SK-N-SH treated with all-trans-retinoic acid at 6 μM for 48 hours (cell line): Measurements from ENCODE around the gene SYNPO2.
"Not testable (repeated sequence)": the region's sequence is repeated elsewhere in the genome, so short reads cannot be mapped to it uniquely, and the experiment has no call there.

Experiments
- ATAC-seq: fragments of 200-7000 bp; cut with Tn5 transposase; 3 replicates; pipeline ENCODE4 v1.9.1; 2020; ENCODE audit warnings: mild to moderate bottlenecking, moderate library complexity
- ARNTL ChIP-seq: fragments of 450-650 bp; formaldehyde crosslinking; IDR thresholded peaks from 2 replicates; pipeline ENCODE4 v1.5.0; 2020; ENCODE audit warnings: low read depth, mild to moderate bottlenecking, moderate library complexity, borderline replicate concordance
- BACH2 ChIP-seq: fragments of 250-450 bp; sonication (Bioruptor Pico); IDR thresholded peaks from 2 replicates; pipeline ENCODE4 v1.9.0; 2021; ENCODE audit warnings: mild to moderate bottlenecking, borderline replicate concordance
- CREB5 ChIP-seq: fragments of 250-450 bp; sonication (Bioruptor Pico); IDR thresholded peaks from 2 replicates; pipeline ENCODE4 v1.5.1; 2020; ENCODE audit warnings: low read depth, mild to moderate bottlenecking, moderate library complexity
- CSDC2 ChIP-seq: fragments of 250-450 bp; sonication (Bioruptor Pico); IDR thresholded peaks from 2 replicates; pipeline ENCODE4 v1.5.0; 2020; ENCODE audit warnings: mild to moderate bottlenecking, moderate library complexity
- CSRNP3 ChIP-seq: fragments of 250-450 bp; sonication (Bioruptor Pico); IDR thresholded peaks from 2 replicates; pipeline ENCODE4 v1.5.1; 2021; ENCODE audit warnings: mild to moderate bottlenecking, moderate library complexity
- GLIS3 ChIP-seq: fragments of 250-450 bp; sonication (Bioruptor Pico); IDR thresholded peaks from 2 replicates; pipeline ENCODE4 v1.5.0; 2020; ENCODE audit warnings: mild to moderate bottlenecking, moderate library complexity
- ISL1 ChIP-seq: fragments of 250-450 bp; sonication (Bioruptor Pico); IDR thresholded peaks from 2 replicates; pipeline ENCODE4 v2.1.2; 2022; ENCODE audit warnings: mild to moderate bottlenecking, moderate library complexity
- PATZ1 ChIP-seq: fragments of 250-450 bp; sonication (Bioruptor Pico); IDR thresholded peaks from 2 replicates; pipeline ENCODE4 v1.8.0; 2020; ENCODE audit warnings: mild to moderate bottlenecking, moderate library complexity, borderline replicate concordance
- POU6F1 ChIP-seq: fragments of 250-450 bp; sonication (Bioruptor Pico); IDR thresholded peaks from 2 replicates; pipeline ENCODE4 v1.8.0; 2021; ENCODE audit warnings: low read depth, mild to moderate bottlenecking, moderate library complexity, borderline replicate concordance
- PPARA ChIP-seq: fragments of 250-450 bp; sonication (Bioruptor Pico); IDR thresholded peaks from 2 replicates; pipeline ENCODE4 v1.5.0; 2020; ENCODE audit warnings: mild to moderate bottlenecking, borderline replicate concordance
- RARB ChIP-seq: fragments of 250-450 bp; sonication (Bioruptor Pico); IDR thresholded peaks from 2 replicates; pipeline ENCODE4 v1.8.0; 2021; ENCODE audit warnings: mild to moderate bottlenecking, moderate library complexity
- SNAI2 ChIP-seq: fragments of 250-450 bp; sonication (Bioruptor Pico); IDR thresholded peaks from 2 replicates; pipeline ENCODE4 v1.5.0; 2020; ENCODE audit warnings: mild to moderate bottlenecking, moderate library complexity
- TCF4 ChIP-seq: fragments of 250-450 bp; sonication (Bioruptor Pico); IDR thresholded peaks from 2 replicates; pipeline ENCODE4 v1.8.0; 2021; ENCODE audit warnings: mild to moderate bottlenecking, moderate library complexity, borderline replicate concordance
- TOX ChIP-seq: fragments of 250-450 bp; sonication (Bioruptor Pico); IDR thresholded peaks from 2 replicates; pipeline ENCODE4 v1.8.0; 2021; ENCODE audit warnings: mild to moderate bottlenecking, moderate library complexity, borderline replicate concordance
- TSHZ2 ChIP-seq: fragments of 250-450 bp; sonication (Bioruptor Pico); IDR thresholded peaks from 2 replicates; pipeline ENCODE4 v1.5.0; 2020; ENCODE audit warnings: mild to moderate bottlenecking, moderate library complexity
- ZC3H10 ChIP-seq: fragments of 250-450 bp; sonication (Bioruptor Pico); IDR thresholded peaks from 2 replicates; pipeline ENCODE4 v1.5.1; 2021; ENCODE audit warnings: mild to moderate bottlenecking, moderate library complexity
- ZFP3 ChIP-seq: fragments of 250-450 bp; sonication (Bioruptor Pico); IDR thresholded peaks from 2 replicates; pipeline ENCODE4 v1.5.0; 2020; ENCODE audit warnings: mild to moderate bottlenecking, moderate library complexity
- ZFP30 ChIP-seq: fragments of 450-650 bp; formaldehyde crosslinking; IDR thresholded peaks from 2 replicates; pipeline ENCODE4 v1.5.0; 2022; ENCODE audit warnings: mild to moderate bottlenecking, moderate library complexity
- ZNF565 ChIP-seq: fragments of 450-650 bp; formaldehyde crosslinking; conservative IDR thresholded peaks from 2 replicates; pipeline ENCODE4 v1.5.0; 2020; ENCODE audit warnings: low read depth, mild to moderate bottlenecking, moderate library complexity
- ZNF8 ChIP-seq: fragments of 450-650 bp; formaldehyde crosslinking; IDR thresholded peaks from 2 replicates; pipeline ENCODE4 v1.5.0; 2020; ENCODE audit warnings: mild to moderate bottlenecking, moderate library complexity

Gene SYNPO2

GRCh38 chr4:119041951-119042560, 153.4 kb downstream of the SYNPO2 start:
- TF ChIP-seq ISL1 (peak; percentile 77), CSDC2 (no peak)
- TF ChIP-seq, all 23 proteins: peak for 1
- ATAC-seq: peak; percentile 76

- TF ChIP-seq BACH2 (CRISPR knock-in tag): no peak
- TF ChIP-seq ZFP30 (CRISPR knock-in tag): no peak
- no peak for TF ChIP-seq CSRNP3
- no peak for TF ChIP-seq ZNF8 (CRISPR knock-in tag)
- no peak for TF ChIP-seq RARB (CRISPR knock-in tag)
- TF ChIP-seq ISL1: no peak
- TF ChIP-seq GLIS3 (CRISPR knock-in tag): no peak
- TF ChIP-seq SNAI2: no peak
- no peak for ATAC-seq
Measured at GRCh38 chr4:119046263-119046662, 157.6 kb downstream of the SYNPO2 start.

GRCh38 chr4:119047059-119047458, 158.4 kb downstream of the SYNPO2 start:
- ATAC-seq: not testable (repeated sequence)

- TF ChIP-seq ZNF565 (CRISPR knock-in tag): no peak
- no peak for TF ChIP-seq ISL1
- TF ChIP-seq CREB5 (CRISPR knock-in tag): no peak
- TF ChIP-seq POU6F1 (CRISPR knock-in tag): no peak
- no peak for TF ChIP-seq CSDC2
- no peak for TF ChIP-seq RARB (CRISPR knock-in tag)
- no peak for TF ChIP-seq PPARA
- TF ChIP-seq CSRNP3: no peak
- no peak for TF ChIP-seq BACH2 (CRISPR knock-in tag)
- no peak for TF ChIP-seq ARNTL (CRISPR knock-in tag)
- TF ChIP-seq PATZ1 (CRISPR knock-in tag): no peak
- no peak for TF ChIP-seq ZC3H10 (CRISPR knock-in tag)
- no peak for ATAC-seq
Measured at GRCh38 chr4:119048446-119048845, 159.8 kb downstream of the SYNPO2 start.

GRCh38 chr4:119049342-119049741, 160.7 kb downstream of the SYNPO2 start:
- no peak for ATAC-seq

More at GRCh38 chr4:119049342-119049741, 160.7 kb downstream of the SYNPO2 start:
- TF ChIP-seq TOX (CRISPR knock-in tag): no peak
- no peak for TF ChIP-seq SNAI2
- no peak for TF ChIP-seq ISL1
- TF ChIP-seq ZFP3: no peak
- TF ChIP-seq TCF4 (CRISPR knock-in tag): no peak
- no peak for TF ChIP-seq TSHZ2 (CRISPR knock-in tag)
- TF ChIP-seq CSDC2: no peak
- TF ChIP-seq ZC3H10 (CRISPR knock-in tag): no peak
- TF ChIP-seq PATZ1 (CRISPR knock-in tag): no peak
